Measurements from ENCODE around the gene MCF2L.

The MCF2L gene

GRCh38 chr13:113080361-113080831 is 111.4 kb downstream of the MCF2L start:
- DNase-seq = no peak

GRCh38 chr13:113080901-113081521 is 112.0 kb downstream of the MCF2L start:
- Histone ChIP-seq H3K9me2 (replicated peaks; ENCODE audit: insufficient read depth, low read length) (no peaks in the 10 kb centered on the region), H3K9ac (ENCODE audit: low read length) (no peak overlapping the region), H3K4me3 (ENCODE audit: low read length) (no peak overlapping the region), H3K79me2 (ENCODE audit: low read length) (no peaks in the 10 kb centered on the region), H3K4me1 (ENCODE audit: low read length) (no peaks in the 10 kb centered on the region), H3K4me2 (ENCODE audit: low read depth, low read length) (no peak overlapping the region), H4K20me1 (ENCODE audit: insufficient read depth, low read length) (no peaks in the 10 kb centered on the region), H3F3A (ENCODE audit: insufficient read depth, low read length) (no peaks in the 10 kb centered on the region), H3K27me3 (replicated peaks; ENCODE audit: insufficient read depth, low read length) (peaks cover 85% of the 10 kb centered on the region), H3K9me3 (replicated peaks; ENCODE audit: insufficient read depth, low read length) (no peaks in the 10 kb centered on the region), H3K27ac (ENCODE audit: low read length) (no peak overlapping the region), H2AFZ (ENCODE audit: low read length) (no peak overlapping the region), H3K36me3 (replicated peaks; ENCODE audit: insufficient read depth, low read length) (no peaks in the 10 kb centered on the region)
- TF ChIP-seq EZH2 (optimal IDR thresholded peaks at IDR 0.05; ENCODE audit: low read depth, low read length) (no peak), CTCF (IDR thresholded peaks at IDR 0.05; ENCODE audit: low read length) (no peak), EZH2phosphoT487 (IDR thresholded peaks at IDR 0.05; ENCODE audit: low read length) (no peak)
- DNase-seq = no peak

More at GRCh38 chr13:113080361-113080831, 111.4 kb downstream of the MCF2L start:
- H3K79me2 ChIP-seq (ENCODE audit: low read length) = no peaks in the 10 kb centered on the region
- H3K36me3 ChIP-seq (replicated peaks; ENCODE audit: insufficient read depth, low read length) = no peaks in the 10 kb centered on the region
- TF ChIP-seq EZH2 (optimal IDR thresholded peaks at IDR 0.05; ENCODE audit: low read depth, low read length) = no peak
- no peak for TF ChIP-seq EZH2phosphoT487 (IDR thresholded peaks at IDR 0.05; ENCODE audit: low read length)
- TF ChIP-seq CTCF (IDR thresholded peaks at IDR 0.05; ENCODE audit: low read length) = no peak
- H3F3A ChIP-seq (ENCODE audit: insufficient read depth, low read length) = no peaks in the 10 kb centered on the region
- H3K27me3 ChIP-seq (replicated peaks; ENCODE audit: insufficient read depth, low read length) = peaks cover 89% of the 10 kb centered on the region
- H3K9me3 ChIP-seq (replicated peaks; ENCODE audit: insufficient read depth, low read length) = no peaks in the 10 kb centered on the region
- no peak overlapping the region for H2AFZ ChIP-seq (ENCODE audit: low read length)
- H3K4me2 ChIP-seq (ENCODE audit: low read depth, low read length) = no peak overlapping the region
- H3K9me2 ChIP-seq (replicated peaks; ENCODE audit: insufficient read depth, low read length) = no peaks in the 10 kb centered on the region
- H3K4me1 ChIP-seq (ENCODE audit: low read length) = no peaks in the 10 kb centered on the region
- no peak overlapping the region for H3K4me3 ChIP-seq (ENCODE audit: low read length)
- H4K20me1 ChIP-seq (ENCODE audit: insufficient read depth, low read length) = no peaks in the 10 kb centered on the region
- H3K27ac ChIP-seq (ENCODE audit: low read length) = no peak overlapping the region
- H3K9ac ChIP-seq (ENCODE audit: low read length) = no peak overlapping the region

GRCh38 chr13:113082198-113083021 is 113.4 kb downstream of the MCF2L start:
- Histone ChIP-seq H3K27me3 (replicated peaks; ENCODE audit: insufficient read depth, low read length) (peaks cover 88% of the 10 kb centered on the region), H3K4me3 (ENCODE audit: low read length) (no peak overlapping the region), H3F3A (ENCODE audit: insufficient read depth, low read length) (no peaks in the 10 kb centered on the region), H2AFZ (ENCODE audit: low read length) (no peak overlapping the region), H4K20me1 (ENCODE audit: insufficient read depth, low read length) (no peaks in the 10 kb centered on the region), H3K4me2 (ENCODE audit: low read depth, low read length) (no peak overlapping the region), H3K9me2 (replicated peaks; ENCODE audit: insufficient read depth, low read length) (no peaks in the 10 kb centered on the region), H3K9ac (ENCODE audit: low read length) (no peak overlapping the region), H3K4me1 (ENCODE audit: low read length) (no peaks in the 10 kb centered on the region), H3K9me3 (replicated peaks; ENCODE audit: insufficient read depth, low read length) (no peaks in the 10 kb centered on the region), H3K79me2 (ENCODE audit: low read length) (no peaks in the 10 kb centered on the region), H3K27ac (ENCODE audit: low read length) (no peak overlapping the region), H3K36me3 (replicated peaks; ENCODE audit: insufficient read depth, low read length) (no peaks in the 10 kb centered on the region)
- TF ChIP-seq EZH2 (optimal IDR thresholded peaks at IDR 0.05; ENCODE audit: low read depth, low read length) (no peak), CTCF (IDR thresholded peaks at IDR 0.05; ENCODE audit: low read length) (no peak), EZH2phosphoT487 (IDR thresholded peaks at IDR 0.05; ENCODE audit: low read length) (no peak)
- no peak for DNase-seq
